B cell (primary cell): ENCODE measurements around the gene PSMD9. TPM values are rescaled to one million over a fixed set of nuclear protein-coding genes. Genes with fewer than 3 reads are reported as not detected.

Source experiments
- ATAC-seq: fragments of 200-7000 bp; cut with Tn5 transposase; one replicate; pipeline ENCODE4 v1.10.0; 2021; ENCODE audit warnings: low read depth, mild to moderate bottlenecking, moderate number of reproducible peaks, moderate library complexity
- CTCF ChIA-PET: fragments of 350-600 bp; sonication (Branson Sonifier 250); formaldehyde crosslinking; loops from one replicate; lab custom pipeline; 2021; ENCODE audit warnings: antibody characterized with exemption, inconsistent platforms; lab: Charles Lee
- POLR2A ChIA-PET: fragments of 350-600 bp; sonication (Branson Sonifier 250); formaldehyde crosslinking; loops from one replicate; lab custom pipeline; 2021; ENCODE audit warnings: antibody characterized with exemption; lab: Charles Lee
- DNase-seq: peaks from one replicate; pipeline ENCODE4 v3.0.0; 2013
- H2AFZ ChIP-seq: 2 replicates; pipeline ENCODE4 v1.6.1; 2012; ENCODE audit warnings: mild to moderate bottlenecking, low read depth, low read length; ENCODE audit not compliant: insufficient read depth, poor library complexity, severe bottlenecking
- H3K27ac ChIP-seq, 2 donors: 1 replicate in 1 of 2; 2 replicates in 1 of 2; pipeline ENCODE4 v1.5.1; 2012 to 2013; ENCODE audit warnings: low read length in 2 of 2, mild to moderate bottlenecking in 2 of 2, moderate library complexity in 1 of 2
- H3K27me3 ChIP-seq, 4 experiments: fragments of 200-600 bp in 1 of 4; sonication (generic) in 1 of 4; replicated peaks in 1 of 4; 1 replicate in 2 of 4; 2 replicates in 2 of 4; pipeline versions ENCODE4 v1.6.1 to v1.7.0; 2013 to 2016; ENCODE audit warnings: low read length in 3 of 4, mild to moderate bottlenecking in 2 of 4, mixed read lengths in 1 of 4, moderate library complexity in 1 of 4; ENCODE audit not compliant: insufficient read depth in 4 of 4, control insufficient read depth in 3 of 4; ENCODE audit errors: control extremely low read depth in 1 of 4
- H3K36me3 ChIP-seq, 2 experiments: replicated peaks in 1 of 2; 1 replicate in 1 of 2; 2 replicates in 1 of 2; pipeline versions ENCODE4 v1.6.1 to v1.7.1; 2013; ENCODE audit warnings: low read length in 1 of 2; ENCODE audit not compliant: insufficient read depth in 2 of 2, control insufficient read depth in 1 of 2; ENCODE audit errors: control extremely low read depth in 1 of 2, extremely low read depth in 1 of 2
- H3K4me1 ChIP-seq, 2 donors: fragments of 200-600 bp in 1 of 2; sonication (generic) in 1 of 2; 1 replicate in 1 of 2; 2 replicates in 1 of 2; pipeline versions ENCODE4 v1.5.1 to v1.6.1; 2013 to 2017; ENCODE audit warnings: low read length in 2 of 2; ENCODE audit not compliant: control insufficient read depth in 2 of 2, insufficient read depth in 2 of 2
- H3K4me2 ChIP-seq: replicated peaks from 2 replicates; pipeline ENCODE3; 2012; ENCODE audit warnings: mild to moderate bottlenecking, low read depth, low read length; ENCODE audit not compliant: poor library complexity, severe bottlenecking
- H3K4me3 ChIP-seq, 5 experiments: fragments of 200-600 bp in 1 of 5; sonication (generic) in 1 of 5; 1 replicate in 3 of 5; 2 replicates in 2 of 5; pipeline versions ENCODE4 v1.5.1 to v1.7.0; 2011 to 2016; ENCODE audit warnings: low read length in 4 of 5, mild to moderate bottlenecking in 4 of 5, low read depth in 2 of 5, control low read depth in 1 of 5, moderate library complexity in 1 of 5; ENCODE audit not compliant: insufficient read depth in 1 of 5; ENCODE audit errors: control extremely low read depth in 1 of 5, extremely low read depth in 1 of 5
- H3K79me2 ChIP-seq: fragments of 200-600 bp; sonication (generic); one replicate; pipeline ENCODE4 v1.6.0; 2016; ENCODE audit warnings: low read length; ENCODE audit not compliant: control insufficient read depth, insufficient read depth
- H3K9ac ChIP-seq: fragments of 200-600 bp; sonication (generic); 2 replicates; pipeline ENCODE4 v1.6.1; 2017; ENCODE audit warnings: mild to moderate bottlenecking, low read length, moderate library complexity
- H3K9me3 ChIP-seq, 3 donors: one replicate each; pipeline versions ENCODE4 v1.6.1 to v1.7.1; 2013; ENCODE audit warnings: low read length in 2 of 3; ENCODE audit not compliant: control insufficient read depth in 2 of 3, insufficient read depth in 1 of 3; ENCODE audit errors: control extremely low read depth in 1 of 3
- H4K20me1 ChIP-seq: 2 replicates; pipeline ENCODE4 v1.6.0; 2012; ENCODE audit warnings: mild to moderate bottlenecking, low read length; ENCODE audit not compliant: insufficient read depth, control insufficient read depth, poor library complexity, severe bottlenecking
- H3K27ac Mint-ChIP-seq: one replicate; pipeline ENCODE4 v1.8.0; 2021; ENCODE audit warnings: mixed read lengths
- H3K27me3 Mint-ChIP-seq: one replicate; pipeline ENCODE4 v1.8.0; 2021; ENCODE audit warnings: mixed read lengths
- H3K4me1 Mint-ChIP-seq: one replicate; pipeline ENCODE4 v1.8.0; 2021; ENCODE audit warnings: mixed read lengths
- H3K4me3 Mint-ChIP-seq: one replicate; pipeline ENCODE4 v1.8.0; 2021; ENCODE audit warnings: mixed read lengths
- H3K9me3 Mint-ChIP-seq: one replicate; pipeline ENCODE4 v1.8.0; 2022; ENCODE audit warnings: mixed read lengths; ENCODE audit not compliant: insufficient read depth
- CTCF ChIP-seq: fragments of 200-600 bp; IDR thresholded peaks from one replicate; pipeline ENCODE4 v1.8.0; 2022; ENCODE audit warnings: antibody characterized with exemption, mild to moderate bottlenecking
- EZH2 ChIP-seq: IDR thresholded peaks from 2 replicates; pipeline ENCODE4 v1.6.1; 2012; ENCODE audit warnings: borderline replicate concordance, low read depth, mild to moderate bottlenecking, moderate library complexity, low read length; ENCODE audit not compliant: insufficient read depth, poor library complexity, severe bottlenecking
- WGBS: methylation state at CpG from one replicate; pipeline ENCODE4 v1.1.5; 2013; ENCODE audit warnings: missing lambda C conversion rate; ENCODE audit not compliant: insufficient coverage; 5-methylcytosine and 5-hydroxymethylcytosine counted together
- intact Hi-C: fragments of 100-400 bp; cut with micrococcal nuclease; formaldehyde crosslinking; loops from one replicate; pipeline ENCODE4 v1.10.0; 2022
- polyA plus RNA-seq: library from polyadenylated mRNA; depleted of rRNA; stranded (reverse); fragments of >200 nt; gene quantifications from 2 replicates; pipeline ENCODE4 v1.2.3, GENCODE V29; 2012
- total RNA-seq, 2 donors: library from RNA; stranded (reverse); fragments of 120-200 nt in 1 of 2; gene quantifications; 1 replicate in 1 of 2; 2 replicates in 1 of 2; pipeline versions ENCODE4 v1.2.3 to v1.2.4, GENCODE V29; 2013 to 2022

The PSMD9 gene
- total and polyA plus RNA-seq, 2 donors (not counting 1 experiment from before 2014, with no cell fraction given): 37.1 to 83.4 TPM

GRCh38 chr12:121903202-121903601, 14.6 kb downstream of the PSMD9 start:
- H3K4me1 Mint-ChIP-seq: no peaks in the 10 kb centered on the region
- no peak overlapping the region for H2AFZ ChIP-seq
- POLR2A ChIA-PET: interaction anchor here (0.5 kb wide), 1 partner anchor 63 kb away, joined by 6 read pairs; no protein-coding TSS in a partner anchor
- H3K27ac Mint-ChIP-seq: no peak overlapping the region
- no peaks in the 10 kb centered on the region for H4K20me1 ChIP-seq
- no peaks in the 10 kb centered on the region for H3K4me1 ChIP-seq
- no peak overlapping the region for H3K27ac ChIP-seq
- no peak overlapping the region for H3K4me2 ChIP-seq
- H3K4me3 Mint-ChIP-seq: no peak overlapping the region
- H3K9ac ChIP-seq: no peak overlapping the region
- H3K36me3 ChIP-seq: peaks cover 19 to 47% of the 10 kb centered on the region in 2 experiments
- no peaks in the 10 kb centered on the region for H3K79me2 ChIP-seq
- TF ChIP-seq CTCF: no peak
- no peak for TF ChIP-seq EZH2
- no peaks in the 10 kb centered on the region for H3K27me3 ChIP-seq
- DNase-seq (no peak), ATAC-seq (no peak)
- CTCF ChIA-PET: no interaction called here
- WGBS: 100% methylated on average over 1 of the region's 2 CpGs
- H3K9me3 Mint-ChIP-seq: no peaks in the 10 kb centered on the region
- no peak overlapping the region for H3K4me3 ChIP-seq
- intact Hi-C loops: no loop called here
- H3K9me3 ChIP-seq: no peaks in the 10 kb centered on the region
- no peaks in the 10 kb centered on the region for H3K27me3 Mint-ChIP-seq

DNA sequence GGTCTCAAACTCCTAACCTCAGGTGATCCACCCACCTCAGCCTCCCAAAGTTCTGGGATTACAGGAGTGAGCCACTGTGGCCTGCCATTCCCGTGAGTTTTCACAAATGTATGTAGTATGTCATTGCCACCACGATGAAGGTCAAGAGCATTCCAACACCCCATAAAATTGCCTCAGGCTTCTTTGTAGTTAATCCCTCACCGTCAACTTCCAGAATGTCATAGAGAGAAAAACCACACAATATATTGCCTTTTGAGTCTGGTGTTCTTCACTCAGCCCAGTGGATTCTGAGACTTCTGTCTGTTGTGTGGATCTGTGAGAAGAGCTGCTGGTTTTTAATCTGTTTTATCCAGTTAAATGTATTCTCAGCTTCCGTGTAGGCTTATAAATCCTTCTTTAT, 17.2 kb downstream of the PSMD9 start:
- peaks cover 22 to 47% of the 10 kb centered on the region in 2 experiments for H3K36me3 ChIP-seq
- H3K27me3 ChIP-seq: no peaks in the 10 kb centered on the region
- intact Hi-C loops: no loop called here
- no peaks in the 10 kb centered on the region for H3K4me1 Mint-ChIP-seq
- no peaks in the 10 kb centered on the region for H3K27me3 Mint-ChIP-seq
- no peaks in the 10 kb centered on the region for H3K9me3 ChIP-seq
- H3K9me3 Mint-ChIP-seq: no peaks in the 10 kb centered on the region
- H3K4me1 ChIP-seq: no peaks in the 10 kb centered on the region
- no peak overlapping the region for H3K4me3 ChIP-seq
- H3K4me2 ChIP-seq: no peak overlapping the region
- H2AFZ ChIP-seq: no peak overlapping the region
- no peak overlapping the region for H3K27ac Mint-ChIP-seq
- no peak overlapping the region for H3K9ac ChIP-seq
- DNase-seq (no peak), ATAC-seq (no peak)
- H3K79me2 ChIP-seq: no peaks in the 10 kb centered on the region
- no CpG with 5 or more reads among the region's 4 CpGs for WGBS
- no peak overlapping the region for H3K4me3 Mint-ChIP-seq
- CTCF ChIA-PET: interaction anchor here (1.9 kb wide), 1 partner anchor 217 kb away, joined by 5 read pairs; no protein-coding TSS in a partner anchor
- H3K27ac ChIP-seq: no peak overlapping the region
- no peaks in the 10 kb centered on the region for H4K20me1 ChIP-seq
- POLR2A ChIA-PET: no interaction called here
- TF ChIP-seq EZH2 (no peak), CTCF (no peak)
